ENCODE measurements around the gene GATD1. TPM values are rescaled to one million over a fixed set of nuclear protein-coding genes. Genes with fewer than 3 reads are reported as not detected.

The GATD1 gene
- total RNA-seq, 1 experiment from 2014 or later, result 43.6 TPM

GRCh38 chr11:808427-809286 is 31.4 kb upstream of the GATD1 start:
- Histone ChIP-seq H3K9me2 (replicated peaks; ENCODE audit: insufficient read depth, low read length) (no peaks in the 10 kb centered on the region), H3K4me3 (ENCODE audit: low read length) (peak overlapping the region; percentile 87), H3K27ac (ENCODE audit: low read length) (peak overlapping the region; percentile 75), H2AFZ (ENCODE audit: low read length) (no peak overlapping the region), H3K4me1 (ENCODE audit: low read length) (peaks cover 44% of the 10 kb centered on the region), H3K27me3 (ENCODE audit: low read length) (no peaks in the 10 kb centered on the region), H3K36me3 (ENCODE audit: insufficient read depth, low read length) (peaks cover 29% of the 10 kb centered on the region; the same call in 1 of the 2 replicates), H3K9ac (ENCODE audit: low read length) (peak overlapping the region; percentile 85), H4K20me1 (ENCODE audit: insufficient read depth, low read depth, low read length) (peaks cover 34% of the 10 kb centered on the region), H3K9me3 (ENCODE audit: low read length) (no peaks in the 10 kb centered on the region), H3K4me2 (ENCODE audit: low read depth, low read length, poor library complexity, severe bottlenecking) (peak overlapping the region; percentile 92), H3K79me2 (ENCODE audit: low read length) (peaks cover 40% of the 10 kb centered on the region)
- peak; percentile 78 for DNase-seq

- DNase-seq, result no peak
Observed at GRCh38 chr11:804599-804964, 27.3 kb upstream of the GATD1 start.

GRCh38 chr11:803770-804598 is 26.7 kb upstream of the GATD1 start:
- H3K9me2 ChIP-seq (replicated peaks; ENCODE audit: insufficient read depth, low read length), result no peaks in the 10 kb centered on the region
- no peak overlapping the region for H2AFZ ChIP-seq (ENCODE audit: low read length)
- no peaks in the 10 kb centered on the region for H3K36me3 ChIP-seq (ENCODE audit: insufficient read depth, low read length)
- peaks cover 15% of the 10 kb centered on the region for H3K79me2 ChIP-seq (ENCODE audit: low read length)
- H4K20me1 ChIP-seq (ENCODE audit: insufficient read depth, low read depth, low read length), result no peaks in the 10 kb centered on the region
- H3K9ac ChIP-seq (ENCODE audit: low read length), result peak overlapping the region; percentile 90
- H3K4me2 ChIP-seq (ENCODE audit: low read depth, low read length, poor library complexity, severe bottlenecking), result peak overlapping the region; percentile 86
- peaks cover 32% of the 10 kb centered on the region for H3K4me1 ChIP-seq (ENCODE audit: low read length)
- H3K27ac ChIP-seq (ENCODE audit: low read length), result 0 out of 2 replicates have a peak overlapping the region, but pooled peaks have one; percentile 63
- H3K9me3 ChIP-seq (ENCODE audit: low read length), result no peaks in the 10 kb centered on the region
- H3K4me3 ChIP-seq (ENCODE audit: low read length), result peak overlapping the region; percentile 78
- H3K27me3 ChIP-seq (ENCODE audit: low read length), result no peaks in the 10 kb centered on the region
- peak; percentile 47 for DNase-seq

More at GRCh38 chr11:804599-804964, 27.3 kb upstream of the GATD1 start:
- peaks cover 32% of the 10 kb centered on the region for H3K4me1 ChIP-seq (ENCODE audit: low read length)
- no peaks in the 10 kb centered on the region for H4K20me1 ChIP-seq (ENCODE audit: insufficient read depth, low read depth, low read length)
- H3K79me2 ChIP-seq (ENCODE audit: low read length), result peaks cover 18% of the 10 kb centered on the region
- H2AFZ ChIP-seq (ENCODE audit: low read length), result no peak overlapping the region
- H3K9me2 ChIP-seq (replicated peaks; ENCODE audit: insufficient read depth, low read length), result no peaks in the 10 kb centered on the region
- H3K4me2 ChIP-seq (ENCODE audit: low read depth, low read length, poor library complexity, severe bottlenecking), result peak overlapping the region; percentile 86
- peak overlapping the region; percentile 90 for H3K9ac ChIP-seq (ENCODE audit: low read length)
- H3K27ac ChIP-seq (ENCODE audit: low read length), result peak overlapping the region; percentile 63; the same call in 1 of the 2 replicates
- H3K9me3 ChIP-seq (ENCODE audit: low read length), result no peaks in the 10 kb centered on the region
- peak overlapping the region; percentile 78 for H3K4me3 ChIP-seq (ENCODE audit: low read length)
- no peaks in the 10 kb centered on the region for H3K27me3 ChIP-seq (ENCODE audit: low read length)
- H3K36me3 ChIP-seq (ENCODE audit: insufficient read depth, low read length), result no peaks in the 10 kb centered on the region

GRCh38 chr11:803467-803742 is 26.1 kb upstream of the GATD1 start:
- Histone ChIP-seq H3K4me2 (ENCODE audit: low read depth, low read length, poor library complexity, severe bottlenecking) (peak overlapping the region; percentile 86), H4K20me1 (ENCODE audit: insufficient read depth, low read depth, low read length) (no peaks in the 10 kb centered on the region), H3K79me2 (ENCODE audit: low read length) (peaks cover 10% of the 10 kb centered on the region), H3K9me2 (replicated peaks; ENCODE audit: insufficient read depth, low read length) (no peaks in the 10 kb centered on the region), H2AFZ (ENCODE audit: low read length) (no peak overlapping the region), H3K9me3 (ENCODE audit: low read length) (no peaks in the 10 kb centered on the region), H3K36me3 (ENCODE audit: insufficient read depth, low read length) (no peaks in the 10 kb centered on the region), H3K27me3 (ENCODE audit: low read length) (no peaks in the 10 kb centered on the region), H3K4me3 (ENCODE audit: low read length) (no peak overlapping the region), H3K27ac (ENCODE audit: low read length) (no peak overlapping the region), H3K4me1 (ENCODE audit: low read length) (peaks cover 29% of the 10 kb centered on the region), H3K9ac (ENCODE audit: low read length) (no peak overlapping the region)
- DNase-seq, result no peak

- Histone ChIP-seq H3K9me3 (ENCODE audit: low read length) (no peaks in the 10 kb centered on the region), H3K79me2 (ENCODE audit: low read length) (peaks cover 4% of the 10 kb centered on the region), H3K4me2 (ENCODE audit: low read depth, low read length, poor library complexity, severe bottlenecking) (no peak overlapping the region), H4K20me1 (ENCODE audit: insufficient read depth, low read depth, low read length) (no peaks in the 10 kb centered on the region), H3K27ac (ENCODE audit: low read length) (no peak overlapping the region), H3K9me2 (replicated peaks; ENCODE audit: insufficient read depth, low read length) (no peaks in the 10 kb centered on the region), H3K9ac (ENCODE audit: low read length) (no peak overlapping the region), H3K27me3 (ENCODE audit: low read length) (no peaks in the 10 kb centered on the region), H2AFZ (ENCODE audit: low read length) (no peak overlapping the region), H3K4me1 (ENCODE audit: low read length) (peaks cover 24% of the 10 kb centered on the region), H3K36me3 (ENCODE audit: insufficient read depth, low read length) (no peaks in the 10 kb centered on the region), H3K4me3 (ENCODE audit: low read length) (no peak overlapping the region)
- DNase-seq, result no peak
Observed at GRCh38 chr11:802693-803466, 25.6 kb upstream of the GATD1 start.

- Histone ChIP-seq H4K20me1 (ENCODE audit: insufficient read depth, low read depth, low read length) (no peaks in the 10 kb centered on the region), H3K36me3 (ENCODE audit: insufficient read depth, low read length) (no peaks in the 10 kb centered on the region), H3K9me2 (replicated peaks; ENCODE audit: insufficient read depth, low read length) (no peaks in the 10 kb centered on the region), H3K27me3 (ENCODE audit: low read length) (no peaks in the 10 kb centered on the region), H3K79me2 (ENCODE audit: low read length) (no peaks in the 10 kb centered on the region), H3K4me3 (ENCODE audit: low read length) (no peak overlapping the region), H3K27ac (ENCODE audit: low read length) (no peak overlapping the region), H3K9ac (ENCODE audit: low read length) (no peak overlapping the region), H3K9me3 (ENCODE audit: low read length) (no peaks in the 10 kb centered on the region), H3K4me2 (ENCODE audit: low read depth, low read length, poor library complexity, severe bottlenecking) (no peak overlapping the region), H3K4me1 (ENCODE audit: low read length) (peaks cover 21% of the 10 kb centered on the region), H2AFZ (ENCODE audit: low read length) (no peak overlapping the region)
- no peak for DNase-seq
Observed at GRCh38 chr11:802018-802617, 24.8 kb upstream of the GATD1 start.

- no peak for DNase-seq
- Histone ChIP-seq H3K27ac (ENCODE audit: low read length) (no peak overlapping the region), H4K20me1 (ENCODE audit: insufficient read depth, low read depth, low read length) (peaks cover 3% of the 10 kb centered on the region; the same call in 1 of the 2 replicates), H3K27me3 (ENCODE audit: low read length) (no peaks in the 10 kb centered on the region), H3K79me2 (ENCODE audit: low read length) (peaks cover 8% of the 10 kb centered on the region), H3K4me2 (ENCODE audit: low read depth, low read length, poor library complexity, severe bottlenecking) (no peak overlapping the region), H3K36me3 (ENCODE audit: insufficient read depth, low read length) (no peaks in the 10 kb centered on the region), H3K4me3 (ENCODE audit: low read length) (no peak overlapping the region), H3K4me1 (ENCODE audit: low read length) (peaks cover 28% of the 10 kb centered on the region), H2AFZ (ENCODE audit: low read length) (no peak overlapping the region), H3K9ac (ENCODE audit: low read length) (no peak overlapping the region), H3K9me3 (ENCODE audit: low read length) (no peaks in the 10 kb centered on the region), H3K9me2 (replicated peaks; ENCODE audit: insufficient read depth, low read length) (no peaks in the 10 kb centered on the region)
Observed at GRCh38 chr11:801097-801780, 24.0 kb upstream of the GATD1 start.

Data from Karpas-422 (cell line).